Ishikawa (cell line): ENCODE results near the gene ARHGAP42.

Experiments used
- EP300 ChIP-seq: IDR thresholded peaks from 2 replicates; pipeline ENCODE4 v1.6.1; 2012; ENCODE audit warnings: borderline replicate concordance
- YY1 ChIP-seq: IDR thresholded peaks from 2 replicates; pipeline ENCODE4 v1.6.1; 2012; ENCODE audit warnings: low read depth
- TF ChIP-seq, protein P1 (sequence below): IDR thresholded peaks from 2 replicates; pipeline ENCODE4 v1.6.1; 2012; ENCODE audit warnings: low read depth, mild to moderate bottlenecking

DNA sequence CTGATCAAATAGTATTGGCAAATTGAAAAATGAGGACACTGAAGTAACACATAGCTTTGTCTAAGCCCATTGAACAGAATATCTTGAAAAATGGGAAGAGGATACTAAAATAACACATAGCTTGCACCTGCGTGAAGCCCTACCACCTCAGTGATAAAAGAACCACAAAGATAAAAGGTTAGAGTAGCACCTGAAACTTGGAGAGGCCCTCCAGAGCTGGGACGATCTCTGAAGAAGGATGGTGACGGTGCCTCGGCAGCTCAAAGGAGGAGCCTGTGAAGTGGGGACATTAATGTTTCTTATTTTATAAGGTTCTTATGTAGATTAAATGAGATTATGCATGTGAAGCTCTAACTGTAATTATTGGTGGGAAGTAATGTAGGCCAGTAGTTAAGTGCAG is 23.1 kb upstream of the ARHGAP42 start:
- TF ChIP-seq, protein P1, sequence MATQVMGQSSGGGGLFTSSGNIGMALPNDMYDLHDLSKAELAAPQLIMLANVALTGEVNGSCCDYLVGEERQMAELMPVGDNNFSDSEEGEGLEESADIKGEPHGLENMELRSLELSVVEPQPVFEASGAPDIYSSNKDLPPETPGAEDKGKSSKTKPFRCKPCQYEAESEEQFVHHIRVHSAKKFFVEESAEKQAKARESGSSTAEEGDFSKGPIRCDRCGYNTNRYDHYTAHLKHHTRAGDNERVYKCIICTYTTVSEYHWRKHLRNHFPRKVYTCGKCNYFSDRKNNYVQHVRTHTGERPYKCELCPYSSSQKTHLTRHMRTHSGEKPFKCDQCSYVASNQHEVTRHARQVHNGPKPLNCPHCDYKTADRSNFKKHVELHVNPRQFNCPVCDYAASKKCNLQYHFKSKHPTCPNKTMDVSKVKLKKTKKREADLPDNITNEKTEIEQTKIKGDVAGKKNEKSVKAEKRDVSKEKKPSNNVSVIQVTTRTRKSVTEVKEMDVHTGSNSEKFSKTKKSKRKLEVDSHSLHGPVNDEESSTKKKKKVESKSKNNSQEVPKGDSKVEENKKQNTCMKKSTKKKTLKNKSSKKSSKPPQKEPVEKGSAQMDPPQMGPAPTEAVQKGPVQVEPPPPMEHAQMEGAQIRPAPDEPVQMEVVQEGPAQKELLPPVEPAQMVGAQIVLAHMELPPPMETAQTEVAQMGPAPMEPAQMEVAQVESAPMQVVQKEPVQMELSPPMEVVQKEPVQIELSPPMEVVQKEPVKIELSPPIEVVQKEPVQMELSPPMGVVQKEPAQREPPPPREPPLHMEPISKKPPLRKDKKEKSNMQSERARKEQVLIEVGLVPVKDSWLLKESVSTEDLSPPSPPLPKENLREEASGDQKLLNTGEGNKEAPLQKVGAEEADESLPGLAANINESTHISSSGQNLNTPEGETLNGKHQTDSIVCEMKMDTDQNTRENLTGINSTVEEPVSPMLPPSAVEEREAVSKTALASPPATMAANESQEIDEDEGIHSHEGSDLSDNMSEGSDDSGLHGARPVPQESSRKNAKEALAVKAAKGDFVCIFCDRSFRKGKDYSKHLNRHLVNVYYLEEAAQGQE, result no peak
- no peak for TF ChIP-seq EP300
- no peak for TF ChIP-seq YY1
